Measurements from ENCODE around the gene RYR1. TPM values are rescaled to one million over a fixed set of nuclear protein-coding genes. Genes with fewer than 3 reads are reported as not detected.

Gene RYR1
- total and polyA plus RNA-seq, 10 of the 15 experiments (the other 5 are each of a cell fraction or from before 2014, with no cell fraction given): under 0.01 to 0.32 (median 0.07) TPM; not detected in 1

GRCh38 chr19:38424272-38424671 lies 9.2 kb upstream of the RYR1 start:
- Histone ChIP-seq H3K27me3 (replicated peaks in 1 of 2; ENCODE audit: control insufficient read depth in 2 of 2, insufficient read depth in 2 of 2, low read length in 1 of 2) (no peaks in the 10 kb centered on the region; a peak in 1 of 4 replicates), H3K9me3 (replicated peaks; ENCODE audit: control insufficient read depth, insufficient read depth, low read length) (no peaks in the 10 kb centered on the region), H2AFZ (ENCODE audit: control insufficient read depth, low read depth, low read length) (no peak overlapping the region), H3K4me3 (no peak overlapping the region), H3K79me2 (ENCODE audit: control insufficient read depth, insufficient read depth, low read length) (no peaks in the 10 kb centered on the region), H3K4me1 (ENCODE audit: control insufficient read depth, insufficient read depth, low read length) (peaks cover 16% of the 10 kb centered on the region), H3K9ac (ENCODE audit: control insufficient read depth, insufficient read depth, low read length) (no peak overlapping the region), H3K36me3 (ENCODE audit: control insufficient read depth in 2 of 2, insufficient read depth in 2 of 2, low read length in 1 of 2) (no peaks in the 10 kb centered on the region), H4K20me1 (ENCODE audit: control insufficient read depth, insufficient read depth) (no peaks in the 10 kb centered on the region), H3K4me2 (ENCODE audit: control insufficient read depth, insufficient read depth) (no peak overlapping the region), H3K27ac (ENCODE audit: control insufficient read depth, insufficient read depth) (no peak overlapping the region)
- POLR2A ChIA-PET: interaction anchor here (0.6 kb wide), 1 partner anchor 238 kb away, joined by 4 read pairs; no protein-coding TSS in a partner anchor
- no peak for TF ChIP-seq HCFC1 (IDR thresholded peaks at IDR 0.05; ENCODE audit: low read length)
- TF ChIP-seq SRF (IDR thresholded peaks at IDR 0.05; ENCODE audit: low read depth in 2 of 2, low read length in 2 of 2): no peak
- TF ChIP-seq CBX5 (IDR thresholded peaks at IDR 0.05; ENCODE audit: low read depth): no peak
- TF ChIP-seq CUX1 (IDR thresholded peaks at IDR 0.05; ENCODE audit: insufficient replicate concordance, low read depth, low read length): no peak
- no peak for TF ChIP-seq EED (IDR thresholded peaks at IDR 0.05; ENCODE audit: low read depth)
- no peak for TF ChIP-seq NKRF (conservative IDR thresholded peaks at IDR 0.05)
- TF ChIP-seq IKZF2 (IDR thresholded peaks at IDR 0.05): no peak
- TF ChIP-seq SUPT20H (IDR thresholded peaks at IDR 0.05; ENCODE audit: borderline replicate concordance, control insufficient read depth, low read depth, low read length): no peak
- no peak for FAIRE-seq
- no peak for ATAC-seq
- no TSS peak for BruUV-seq (replicated peaks)
- DNase-seq (ENCODE audit: low read depth, low spot score): no peak
- CTCF ChIA-PET: interaction anchor here (2.1 kb wide), 1 partner anchor 22 kb away, joined by 9 read pairs; the partner anchor contains the start of gene FAM98C
- SMC1A ChIA-PET (ENCODE audit: uncharacterized antibody, unreplicated experiment): no interaction called here
- in situ Hi-C loops (cut with MboI): loop anchor here (25.0 kb wide), 1 partner anchor 213 kb away; the partner anchor contains the start of gene ACTN4
- RAD21 ChIA-PET (ENCODE audit: unreplicated experiment): interaction anchor here (0.7 kb wide), 1 partner anchor 21 kb away, joined by 3 read pairs; no protein-coding TSS in a partner anchor
- 34% methylated on average over 5 of the region's 5 CpGs for WGBS (ENCODE audit: insufficient coverage, insufficient replicate concordance, low lambda C conversion rate, missing lambda C conversion rate)
- intact Hi-C loops (cut with micrococcal nuclease; ENCODE audit: unreplicated experiment): no loop called here
